H1 (cell line): ENCODE data around the gene RPL13A. TPM values are rescaled to one million over a fixed set of nuclear protein-coding genes. Genes with fewer than 3 reads are reported as not detected.

Experiments
- RFX5 ChIP-seq: IDR thresholded peaks from 2 replicates; pipeline ENCODE4 v1.6.1; 2011; ENCODE audit warnings: low read depth, low read length, improper control_type of control experiment, borderline replicate concordance
- SRF ChIP-seq: IDR thresholded peaks from 2 replicates; pipeline ENCODE4 v1.6.1; 2011; ENCODE audit warnings: mild to moderate bottlenecking, low read depth, low read length, moderate library complexity
- TAF1 ChIP-seq: IDR thresholded peaks from 2 replicates; pipeline ENCODE4 v1.6.1; 2011; ENCODE audit warnings: mild to moderate bottlenecking, low read depth, low read length
- TBP ChIP-seq: IDR thresholded peaks from 2 replicates; pipeline ENCODE4 v1.6.1; 2011; ENCODE audit warnings: low read depth, low read length, improper control_type of control experiment
- ZNF274 ChIP-seq: IDR thresholded peaks from 2 replicates; pipeline ENCODE4 v1.7.0; 2012; ENCODE audit warnings: low read length, borderline replicate concordance; ENCODE audit errors: extremely low read depth
- polyA plus RNA-seq, 7 experiments: library from polyadenylated mRNA; depleted of rRNA in 3 of 7; stranded (reverse) in 5 of 7; unstranded in 2 of 7; fragments of >200 nt in 5 of 7; fragments of 200-250 nt in 2 of 7; gene quantifications; 1 replicate in 5 of 7; 2 replicates in 1 of 7; 4 replicates in 1 of 7; pipeline versions ENCODE4 v1.2.1 to v1.2.3, GENCODE V29; 2011 to 2013; ENCODE audit warnings: missing spikeins in 2 of 7, mixed read lengths in 2 of 7
- total RNA-seq: library from RNA; stranded (reverse); fragmentation: NEBNext Ultra II Directional; extraction: Animal tissue kit (Norgen Biotek cat#: 25700); gene quantifications from 2 replicates; pipeline ENCODE4 v1.2.1, GENCODE V29; 2021
- TF ChIP-seq, protein P1 (sequence below): fragments of 300-600 bp; sonication (generic); IDR thresholded peaks from 2 replicates; pipeline ENCODE4 v1.7.1; 2012; ENCODE audit warnings: low read length, moderate library complexity, mild to moderate bottlenecking, inconsistent platforms; ENCODE audit not compliant: insufficient replicate concordance
- TF ChIP-seq, protein P2 (sequence below), 3 experiments: IDR thresholded peaks; 1 replicate in 2 of 3; 2 replicates in 1 of 3; pipeline versions ENCODE4 v1.5.1 to v1.6.1; 2011; ENCODE audit warnings: low read length in 3 of 3, mild to moderate bottlenecking in 3 of 3, inconsistent platforms in 2 of 3, low read depth in 1 of 3, moderate library complexity in 1 of 3; ENCODE audit not compliant: insufficient read depth in 1 of 3; ENCODE audit errors: control extremely low read depth in 1 of 3

The RPL13A gene
- total and polyA plus RNA-seq, 2 of the 8 experiments (the other 6 are each of a cell fraction or from before 2014, with no cell fraction given): 3,305 to 8,868 TPM

DNA sequence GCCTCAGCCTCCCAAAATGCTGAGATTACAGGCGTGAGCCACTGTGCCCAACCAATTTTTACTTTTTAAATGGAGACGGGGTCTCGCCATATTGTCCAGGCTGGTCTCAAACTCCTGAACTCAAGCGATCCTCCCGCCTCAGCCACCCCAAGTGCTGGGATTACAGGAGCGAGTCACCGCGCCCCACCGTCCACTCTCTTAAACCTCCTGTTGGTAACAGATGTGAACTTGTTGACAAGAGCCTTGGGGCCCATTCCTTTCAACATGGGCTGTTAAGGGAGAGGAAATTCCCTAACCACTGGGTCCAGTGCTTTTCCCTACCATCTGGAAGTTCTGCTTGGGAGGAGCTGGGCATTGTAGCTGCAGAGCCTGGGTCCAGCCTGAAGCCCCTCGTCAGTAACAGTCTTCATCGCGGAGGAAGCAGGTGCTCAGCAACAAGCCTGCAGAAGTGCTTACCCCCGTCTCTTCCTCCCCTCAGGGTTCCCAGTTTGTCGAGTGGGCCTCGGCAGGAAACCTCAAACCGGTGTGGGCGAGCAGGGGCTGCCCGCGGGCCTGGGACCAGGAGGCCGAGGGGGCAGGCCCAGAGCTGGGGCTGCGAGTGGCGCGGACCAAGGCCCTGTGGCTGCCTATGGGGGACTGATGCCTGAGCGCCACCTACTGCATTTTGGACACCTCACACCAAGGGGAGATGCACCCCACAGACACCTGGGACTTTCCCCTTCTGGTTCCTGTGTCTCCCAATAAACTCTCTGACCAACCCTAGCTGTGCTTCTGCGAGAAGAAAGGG lies 17.4 kb upstream of the RPL13A start (continued):
- TF ChIP-seq, protein P1, sequence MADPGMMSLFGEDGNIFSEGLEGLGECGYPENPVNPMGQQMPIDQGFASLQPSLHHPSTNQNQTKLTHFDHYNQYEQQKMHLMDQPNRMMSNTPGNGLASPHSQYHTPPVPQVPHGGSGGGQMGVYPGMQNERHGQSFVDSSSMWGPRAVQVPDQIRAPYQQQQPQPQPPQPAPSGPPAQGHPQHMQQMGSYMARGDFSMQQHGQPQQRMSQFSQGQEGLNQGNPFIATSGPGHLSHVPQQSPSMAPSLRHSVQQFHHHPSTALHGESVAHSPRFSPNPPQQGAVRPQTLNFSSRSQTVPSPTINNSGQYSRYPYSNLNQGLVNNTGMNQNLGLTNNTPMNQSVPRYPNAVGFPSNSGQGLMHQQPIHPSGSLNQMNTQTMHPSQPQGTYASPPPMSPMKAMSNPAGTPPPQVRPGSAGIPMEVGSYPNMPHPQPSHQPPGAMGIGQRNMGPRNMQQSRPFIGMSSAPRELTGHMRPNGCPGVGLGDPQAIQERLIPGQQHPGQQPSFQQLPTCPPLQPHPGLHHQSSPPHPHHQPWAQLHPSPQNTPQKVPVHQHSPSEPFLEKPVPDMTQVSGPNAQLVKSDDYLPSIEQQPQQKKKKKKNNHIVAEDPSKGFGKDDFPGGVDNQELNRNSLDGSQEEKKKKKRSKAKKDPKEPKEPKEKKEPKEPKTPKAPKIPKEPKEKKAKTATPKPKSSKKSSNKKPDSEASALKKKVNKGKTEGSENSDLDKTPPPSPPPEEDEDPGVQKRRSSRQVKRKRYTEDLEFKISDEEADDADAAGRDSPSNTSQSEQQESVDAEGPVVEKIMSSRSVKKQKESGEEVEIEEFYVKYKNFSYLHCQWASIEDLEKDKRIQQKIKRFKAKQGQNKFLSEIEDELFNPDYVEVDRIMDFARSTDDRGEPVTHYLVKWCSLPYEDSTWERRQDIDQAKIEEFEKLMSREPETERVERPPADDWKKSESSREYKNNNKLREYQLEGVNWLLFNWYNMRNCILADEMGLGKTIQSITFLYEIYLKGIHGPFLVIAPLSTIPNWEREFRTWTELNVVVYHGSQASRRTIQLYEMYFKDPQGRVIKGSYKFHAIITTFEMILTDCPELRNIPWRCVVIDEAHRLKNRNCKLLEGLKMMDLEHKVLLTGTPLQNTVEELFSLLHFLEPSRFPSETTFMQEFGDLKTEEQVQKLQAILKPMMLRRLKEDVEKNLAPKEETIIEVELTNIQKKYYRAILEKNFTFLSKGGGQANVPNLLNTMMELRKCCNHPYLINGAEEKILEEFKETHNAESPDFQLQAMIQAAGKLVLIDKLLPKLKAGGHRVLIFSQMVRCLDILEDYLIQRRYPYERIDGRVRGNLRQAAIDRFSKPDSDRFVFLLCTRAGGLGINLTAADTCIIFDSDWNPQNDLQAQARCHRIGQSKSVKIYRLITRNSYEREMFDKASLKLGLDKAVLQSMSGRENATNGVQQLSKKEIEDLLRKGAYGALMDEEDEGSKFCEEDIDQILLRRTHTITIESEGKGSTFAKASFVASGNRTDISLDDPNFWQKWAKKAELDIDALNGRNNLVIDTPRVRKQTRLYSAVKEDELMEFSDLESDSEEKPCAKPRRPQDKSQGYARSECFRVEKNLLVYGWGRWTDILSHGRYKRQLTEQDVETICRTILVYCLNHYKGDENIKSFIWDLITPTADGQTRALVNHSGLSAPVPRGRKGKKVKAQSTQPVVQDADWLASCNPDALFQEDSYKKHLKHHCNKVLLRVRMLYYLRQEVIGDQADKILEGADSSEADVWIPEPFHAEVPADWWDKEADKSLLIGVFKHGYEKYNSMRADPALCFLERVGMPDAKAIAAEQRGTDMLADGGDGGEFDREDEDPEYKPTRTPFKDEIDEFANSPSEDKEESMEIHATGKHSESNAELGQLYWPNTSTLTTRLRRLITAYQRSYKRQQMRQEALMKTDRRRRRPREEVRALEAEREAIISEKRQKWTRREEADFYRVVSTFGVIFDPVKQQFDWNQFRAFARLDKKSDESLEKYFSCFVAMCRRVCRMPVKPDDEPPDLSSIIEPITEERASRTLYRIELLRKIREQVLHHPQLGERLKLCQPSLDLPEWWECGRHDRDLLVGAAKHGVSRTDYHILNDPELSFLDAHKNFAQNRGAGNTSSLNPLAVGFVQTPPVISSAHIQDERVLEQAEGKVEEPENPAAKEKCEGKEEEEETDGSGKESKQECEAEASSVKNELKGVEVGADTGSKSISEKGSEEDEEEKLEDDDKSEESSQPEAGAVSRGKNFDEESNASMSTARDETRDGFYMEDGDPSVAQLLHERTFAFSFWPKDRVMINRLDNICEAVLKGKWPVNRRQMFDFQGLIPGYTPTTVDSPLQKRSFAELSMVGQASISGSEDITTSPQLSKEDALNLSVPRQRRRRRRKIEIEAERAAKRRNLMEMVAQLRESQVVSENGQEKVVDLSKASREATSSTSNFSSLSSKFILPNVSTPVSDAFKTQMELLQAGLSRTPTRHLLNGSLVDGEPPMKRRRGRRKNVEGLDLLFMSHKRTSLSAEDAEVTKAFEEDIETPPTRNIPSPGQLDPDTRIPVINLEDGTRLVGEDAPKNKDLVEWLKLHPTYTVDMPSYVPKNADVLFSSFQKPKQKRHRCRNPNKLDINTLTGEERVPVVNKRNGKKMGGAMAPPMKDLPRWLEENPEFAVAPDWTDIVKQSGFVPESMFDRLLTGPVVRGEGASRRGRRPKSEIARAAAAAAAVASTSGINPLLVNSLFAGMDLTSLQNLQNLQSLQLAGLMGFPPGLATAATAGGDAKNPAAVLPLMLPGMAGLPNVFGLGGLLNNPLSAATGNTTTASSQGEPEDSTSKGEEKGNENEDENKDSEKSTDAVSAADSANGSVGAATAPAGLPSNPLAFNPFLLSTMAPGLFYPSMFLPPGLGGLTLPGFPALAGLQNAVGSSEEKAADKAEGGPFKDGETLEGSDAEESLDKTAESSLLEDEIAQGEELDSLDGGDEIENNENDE: no peak
- TF ChIP-seq SRF (no peak), TBP (no peak), ZNF274 (no peak), RFX5 (no peak), TAF1 (no peak)
- TF ChIP-seq, protein P2, sequence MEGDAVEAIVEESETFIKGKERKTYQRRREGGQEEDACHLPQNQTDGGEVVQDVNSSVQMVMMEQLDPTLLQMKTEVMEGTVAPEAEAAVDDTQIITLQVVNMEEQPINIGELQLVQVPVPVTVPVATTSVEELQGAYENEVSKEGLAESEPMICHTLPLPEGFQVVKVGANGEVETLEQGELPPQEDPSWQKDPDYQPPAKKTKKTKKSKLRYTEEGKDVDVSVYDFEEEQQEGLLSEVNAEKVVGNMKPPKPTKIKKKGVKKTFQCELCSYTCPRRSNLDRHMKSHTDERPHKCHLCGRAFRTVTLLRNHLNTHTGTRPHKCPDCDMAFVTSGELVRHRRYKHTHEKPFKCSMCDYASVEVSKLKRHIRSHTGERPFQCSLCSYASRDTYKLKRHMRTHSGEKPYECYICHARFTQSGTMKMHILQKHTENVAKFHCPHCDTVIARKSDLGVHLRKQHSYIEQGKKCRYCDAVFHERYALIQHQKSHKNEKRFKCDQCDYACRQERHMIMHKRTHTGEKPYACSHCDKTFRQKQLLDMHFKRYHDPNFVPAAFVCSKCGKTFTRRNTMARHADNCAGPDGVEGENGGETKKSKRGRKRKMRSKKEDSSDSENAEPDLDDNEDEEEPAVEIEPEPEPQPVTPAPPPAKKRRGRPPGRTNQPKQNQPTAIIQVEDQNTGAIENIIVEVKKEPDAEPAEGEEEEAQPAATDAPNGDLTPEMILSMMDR (IDR thresholded peaks at IDR 0.05; ENCODE audit: control extremely low read depth in 1 of 3, insufficient read depth in 1 of 3, low read depth in 1 of 3, low read length in 3 of 3): peak; percentile 47 to 61 (median 61)
